ENCODE results near the gene PHF21A. TPM values are rescaled to one million over a fixed set of nuclear protein-coding genes. Genes with fewer than 3 reads are reported as not detected.

Gene PHF21A
- total and polyA plus RNA-seq, 10 of the 15 experiments (the other 5 are each of a cell fraction or from before 2014, with no cell fraction given), result 2.6 to 37.2 (median 16.0) TPM

- intact Hi-C loops (cut with micrococcal nuclease; ENCODE audit: unreplicated experiment) (loop anchor here (1.0 to 10.0 kb wide), 3 partner anchors 41 to 340 kb away; no protein-coding TSS in a partner anchor), in situ Hi-C loops (cut with MboI) (no loop called here)
- Histone ChIP-seq H3K4me1 (ENCODE audit: control insufficient read depth, insufficient read depth, low read length) (no peaks in the 10 kb centered on the region), H2AFZ (ENCODE audit: control insufficient read depth, low read depth, low read length) (no peak overlapping the region), H4K20me1 (ENCODE audit: control insufficient read depth, insufficient read depth) (no peaks in the 10 kb centered on the region), H3K36me3 (ENCODE audit: control insufficient read depth in 2 of 2, insufficient read depth in 2 of 2, low read length in 1 of 2) (peaks cover 5 to 13% of the 10 kb centered on the region in 2 experiments), H3K27ac (ENCODE audit: control insufficient read depth, insufficient read depth) (no peak overlapping the region), H3K4me3 (no peak overlapping the region), H3K9me3 (replicated peaks; ENCODE audit: control insufficient read depth, insufficient read depth, low read length) (no peaks in the 10 kb centered on the region), H3K27me3 (replicated peaks in 1 of 2; ENCODE audit: control insufficient read depth in 2 of 2, insufficient read depth in 2 of 2, low read length in 1 of 2) (no peaks in the 10 kb centered on the region), H3K79me2 (ENCODE audit: control insufficient read depth, insufficient read depth, low read length) (no peaks in the 10 kb centered on the region), H3K9ac (ENCODE audit: control insufficient read depth, insufficient read depth, low read length) (no peak overlapping the region), H3K4me2 (ENCODE audit: control insufficient read depth, insufficient read depth) (no peak overlapping the region)
- no TSS peak for BruUV-seq (replicated peaks)
- WGBS (ENCODE audit: insufficient coverage, insufficient replicate concordance, low lambda C conversion rate, missing lambda C conversion rate), result 17% methylated on average over 9 of the region's 9 CpGs
- SMC1A ChIA-PET (ENCODE audit: uncharacterized antibody, unreplicated experiment), result interaction anchor here (0.6 to 3.4 kb wide), 32 partner anchors 10 to 379 kb away, joined by 3 to 35 read pairs (median 4); partner anchors contain the start of gene PEX16
- peak; percentile 98 for ATAC-seq
- RAD21 ChIA-PET (ENCODE audit: unreplicated experiment), result interaction anchor here (1.0 to 3.1 kb wide), 16 partner anchors 14 to 388 kb away, joined by 3 to 41 read pairs (median 5); no protein-coding TSS in a partner anchor
- POLR2A ChIA-PET, result interaction anchor here (0.6 to 1.7 kb wide), 2 partner anchors 9 to 42 kb away, joined by 3 to 6 read pairs; no protein-coding TSS in a partner anchor
- FAIRE-seq, result peak; percentile 95
- peak; percentile 38 for DNase-seq (ENCODE audit: low read depth, low spot score)
- CTCF ChIA-PET, result interaction anchor here (0.6 to 6.3 kb wide), 51 partner anchors 9 to 354 kb away, joined by 3 to 93 read pairs (median 6); partner anchors contain the start of genes CRY2 and PEX16
- no peak for TF ChIP-seq REST (IDR thresholded peaks at IDR 0.05; ENCODE audit: low read depth, low read length)
- TF ChIP-seq ATF7 (IDR thresholded peaks at IDR 0.05; ENCODE audit: low read depth), result peak; percentile 25; the same call in 1 of the 2 replicates
- TF ChIP-seq SMC3 (IDR thresholded peaks at IDR 0.05; ENCODE audit: borderline replicate concordance, low read length), result peak; percentile 78
- no peak for TF ChIP-seq BHLHE40 (IDR thresholded peaks at IDR 0.05; ENCODE audit: borderline replicate concordance in 1 of 2, low read depth in 2 of 2, low read length in 1 of 2)
- TF ChIP-seq RAD21 (IDR thresholded peaks at IDR 0.05; ENCODE audit: insufficient read depth, low read depth, low read length), result peak; percentile 81
- TF ChIP-seq CTCF (IDR thresholded peaks at IDR 0.05 in 2 of 3, conservative IDR thresholded peaks at IDR 0.05 in 1 of 3; ENCODE audit: control insufficient read depth in 2 of 3, extremely low read depth in 1 of 3, insufficient read depth in 1 of 3, low read depth in 3 of 3, low read length in 3 of 3), result peak; percentile 85 to 97 (median 90)
- TF ChIP-seq MTA3 (IDR thresholded peaks at IDR 0.05; ENCODE audit: borderline replicate concordance, low read length), result no peak
- no peak for TF ChIP-seq ETV6 (conservative IDR thresholded peaks at IDR 0.05 in 1 of 2, IDR thresholded peaks at IDR 0.05 in 1 of 2; ENCODE audit: borderline replicate concordance in 1 of 2, low read depth in 1 of 2)
- no peak for TF ChIP-seq SRF (IDR thresholded peaks at IDR 0.05; ENCODE audit: low read depth in 2 of 2, low read length in 2 of 2)
- TF ChIP-seq MXI1 (IDR thresholded peaks at IDR 0.05; ENCODE audit: low read depth, low read length), result no peak
- peak; percentile 27; the same call in 1 of the 2 replicates for TF ChIP-seq PKNOX1 (IDR thresholded peaks at IDR 0.05)
- TF ChIP-seq HCFC1 (IDR thresholded peaks at IDR 0.05; ENCODE audit: low read length), result no peak; the same call in 1 of the 2 replicates
- no peak for TF ChIP-seq ZNF217 (IDR thresholded peaks at IDR 0.05)
Observed at GRCh38 chr11:45964911-45965389, 156.3 kb downstream of the PHF21A start.

Measured in GM12878 (cell line).